GM23338 (cell line): ENCODE data around the gene MTOR. TPM values are rescaled to one million over a fixed set of nuclear protein-coding genes. Genes with fewer than 3 reads are reported as not detected.
A peak's percentile ranks its signal among the peaks of the same experiment; 100 is the strongest.

Experiments used
- ATAC-seq: fragments of 200-7000 bp; cut with Tn5 transposase; 3 replicates; pipeline ENCODE4 v1.9.1; 2020
- DNase-seq: peaks from one replicate; pipeline ENCODE4 v3.0.0-alpha.2; 2015; ENCODE audit warnings: low spot score
- H2AFZ ChIP-seq: fragments of 200-600 bp; sonication (generic); 2 replicates; pipeline ENCODE4 v1.8.0; 2016; ENCODE audit warnings: antibody characterized with exemption, mild to moderate bottlenecking, moderate library complexity
- H3F3A ChIP-seq: fragments of 200-600 bp; sonication (generic); replicated peaks from 2 replicates; pipeline ENCODE4 v1.8.0; 2017; ENCODE audit warnings: antibody characterized with exemption, mixed run types, low read depth
- H3K27ac ChIP-seq: fragments of 200-600 bp; sonication (generic); 2 replicates; pipeline ENCODE4 v1.6.1; 2016; ENCODE audit warnings: low read depth
- H3K27me3 ChIP-seq: fragments of 200-600 bp; sonication (generic); 2 replicates; pipeline ENCODE4 v1.8.0; 2016; ENCODE audit warnings: mild to moderate bottlenecking, mixed run types, moderate library complexity; ENCODE audit not compliant: insufficient read depth
- H3K36me3 ChIP-seq: fragments of 200-600 bp; sonication (generic); 2 replicates; pipeline ENCODE4 v1.8.0; 2016; ENCODE audit warnings: mild to moderate bottlenecking; ENCODE audit not compliant: insufficient read depth
- H3K4me1 ChIP-seq: fragments of 200-600 bp; sonication (generic); 2 replicates; pipeline ENCODE4 v1.8.0; 2016; ENCODE audit warnings: mild to moderate bottlenecking, moderate library complexity; ENCODE audit not compliant: insufficient read depth
- H3K4me2 ChIP-seq: fragments of 200-600 bp; sonication (generic); 2 replicates; pipeline ENCODE4 v1.7.1; 2017; ENCODE audit warnings: mixed run types
- H3K4me3 ChIP-seq: fragments of 200-600 bp; sonication (generic); 2 replicates; pipeline ENCODE4 v1.6.1; 2016; ENCODE audit warnings: mixed run types
- H3K79me2 ChIP-seq: fragments of 200-600 bp; sonication (generic); replicated peaks from 2 replicates; pipeline ENCODE4 v1.8.0; 2017; ENCODE audit warnings: mild to moderate bottlenecking; ENCODE audit not compliant: insufficient read depth
- H3K9me2 ChIP-seq: fragments of 200-600 bp; sonication (generic); 2 replicates; pipeline ENCODE4 v1.8.0; 2017; ENCODE audit not compliant: insufficient read depth
- H4K20me1 ChIP-seq: fragments of 200-600 bp; sonication (generic); replicated peaks from 2 replicates; pipeline ENCODE4 v1.8.0; 2017; ENCODE audit warnings: mild to moderate bottlenecking; ENCODE audit not compliant: insufficient read depth
- H3K27ac Mint-ChIP-seq: 2 replicates; pipeline ENCODE4 v1.8.0; 2020; ENCODE audit warnings: inconsistent platforms, mild to moderate bottlenecking, moderate library complexity, mixed read lengths
- H3K27me3 Mint-ChIP-seq: 3 replicates; pipeline ENCODE4 v1.8.0; 2022; ENCODE audit warnings: low read depth, mild to moderate bottlenecking, moderate library complexity, mixed read lengths, inconsistent platforms; ENCODE audit not compliant: insufficient read depth, poor library complexity
- H3K36me3 Mint-ChIP-seq: 3 replicates; pipeline ENCODE4 v1.8.0; 2021; ENCODE audit warnings: low read depth, mild to moderate bottlenecking, inconsistent platforms, moderate library complexity, mixed read lengths
- H3K4me1 Mint-ChIP-seq: 3 replicates; pipeline ENCODE4 v1.8.0; 2020; ENCODE audit warnings: mild to moderate bottlenecking, inconsistent platforms, mixed read lengths
- H3K4me3 Mint-ChIP-seq: 3 replicates; pipeline ENCODE4 v1.8.0; 2021; ENCODE audit warnings: moderate library complexity, mild to moderate bottlenecking, inconsistent platforms, mixed read lengths
- H3K9me3 Mint-ChIP-seq: 3 replicates; pipeline ENCODE4 v1.8.0; 2020; ENCODE audit warnings: moderate library complexity, mild to moderate bottlenecking, inconsistent platforms, mixed read lengths
- CREB1 ChIP-seq: fragments of 250-450 bp; sonication (Bioruptor Pico); IDR thresholded peaks from 2 replicates; pipeline ENCODE4 v1.5.0; 2020; ENCODE audit warnings: low read depth, mild to moderate bottlenecking, moderate library complexity
- EZH2 ChIP-seq: fragments of 200-600 bp; sonication (generic); IDR thresholded peaks from one replicate; pipeline ENCODE4 v1.8.0; 2017; ENCODE audit warnings: antibody characterized with exemption, mild to moderate bottlenecking, low read depth; ENCODE audit not compliant: unreplicated experiment
- EZH2phosphoT487 ChIP-seq: fragments of 200-600 bp; sonication (generic); IDR thresholded peaks from one replicate; pipeline ENCODE4 v1.8.1; 2018; ENCODE audit warnings: antibody characterized with exemption; ENCODE audit not compliant: unreplicated experiment
- JUNB ChIP-seq: IDR thresholded peaks from one replicate; pipeline ENCODE4 v1.6.1; 2016; ENCODE audit warnings: antibody characterized with exemption; ENCODE audit not compliant: unreplicated experiment
- NANOG ChIP-seq: IDR thresholded peaks from 2 replicates; pipeline ENCODE4 v1.6.1; 2016; ENCODE audit warnings: antibody characterized with exemption, borderline replicate concordance
- POLR2AphosphoS5 ChIP-seq: IDR thresholded peaks from 2 replicates; pipeline ENCODE4 v1.6.1; 2016; ENCODE audit warnings: antibody characterized with exemption, low read depth
- STAT1 ChIP-seq: IDR thresholded peaks from one replicate; pipeline ENCODE4 v1.6.1; 2016; ENCODE audit warnings: antibody characterized with exemption; ENCODE audit not compliant: unreplicated experiment
- ZNF114 ChIP-seq: fragments of 250-450 bp; sonication (Bioruptor Pico); IDR thresholded peaks from 2 replicates; pipeline ENCODE4 v1.5.0; 2020; ENCODE audit warnings: mild to moderate bottlenecking, moderate library complexity
- ZNF331 ChIP-seq: fragments of 250-450 bp; sonication (Bioruptor Pico); IDR thresholded peaks from 2 replicates; pipeline ENCODE4 v1.5.0; 2020; ENCODE audit warnings: low read depth, mild to moderate bottlenecking, moderate library complexity
- polyA plus RNA-seq: library from polyadenylated mRNA; unstranded; fragments of >200 nt; fragmentation: Nextera tagmentation; extraction: Ambion mirVana; gene quantifications from 2 replicates; pipeline ENCODE4 v1.2.1, GENCODE V29; 2016
- total RNA-seq: library from RNA; depleted of rRNA; stranded (reverse); fragments of >200 nt; shearing (Covaris generic); gene quantifications from 2 replicates; pipeline ENCODE4 v1.2.3, GENCODE V29; 2014
- TF ChIP-seq, protein P1 (sequence below), 2 experiments: fragments of 200-600 bp in 1 of 2; sonication (generic) in 1 of 2; conservative IDR thresholded peaks; 2 replicates each; pipeline versions ENCODE4 v1.5.1 to v1.6.1; 2016 to 2017; ENCODE audit warnings: antibody characterized with exemption in 2 of 2, low read depth in 2 of 2, mild to moderate bottlenecking in 2 of 2, moderate library complexity in 1 of 2
- TF ChIP-seq, protein P2 (sequence below): IDR thresholded peaks from one replicate; pipeline ENCODE4 v1.6.1; 2018; ENCODE audit warnings: antibody characterized with exemption; ENCODE audit not compliant: unreplicated experiment
- TF ChIP-seq, protein P3 (sequence below): IDR thresholded peaks from 2 replicates; pipeline ENCODE4 v1.6.1; 2016; ENCODE audit warnings: antibody characterized with exemption

The MTOR gene
- total and polyA plus RNA-seq, 2 experiments from 2014 or later = 22.8 to 98.0 TPM

DNA sequence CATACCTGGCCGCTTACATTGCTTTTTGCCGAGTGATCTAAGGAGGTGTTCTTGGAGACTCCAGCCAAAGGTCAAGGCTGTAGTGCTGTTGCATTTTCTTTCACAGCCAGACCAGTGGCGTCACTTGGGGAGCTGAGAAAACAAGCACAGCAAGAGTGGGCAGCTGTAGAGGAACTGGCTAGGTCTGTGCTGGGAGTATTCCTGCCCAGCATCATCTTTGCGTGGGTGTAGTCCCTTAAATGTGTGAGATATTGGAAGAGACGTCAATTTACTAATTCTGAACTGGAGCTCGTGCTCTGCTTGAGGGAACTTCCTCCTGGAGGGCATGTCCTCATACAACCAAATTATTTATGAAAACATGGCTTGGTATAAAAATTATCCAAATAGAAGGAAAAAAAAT is 20.8 kb upstream of the MTOR start:
- Mint-ChIP-seq H3K4me3 (no peak overlapping the region), H3K27ac (no peak overlapping the region), H3K9me3 (no peaks in the 10 kb centered on the region), H3K27me3 (peaks cover 3% of the 10 kb centered on the region), H3K36me3 (peaks cover 53% of the 10 kb centered on the region), H3K4me1 (peaks cover 47% of the 10 kb centered on the region)
- Histone ChIP-seq H3K79me2 (peaks cover 78% of the 10 kb centered on the region), H3K9me2 (no peaks in the 10 kb centered on the region), H3K27me3 (no peaks in the 10 kb centered on the region), H3K4me3 (no peak overlapping the region), H3K27ac (no peak overlapping the region), H3K4me2 (no peak overlapping the region), H3F3A (peaks cover 25% of the 10 kb centered on the region), H2AFZ (no peak overlapping the region), H4K20me1 (0 out of 2 replicates have a peak, but pooled peaks cover 12% of the 10 kb centered on the region), H3K4me1 (peaks cover 34% of the 10 kb centered on the region), H3K36me3 (0 out of 2 replicates have a peak, but pooled peaks cover 6% of the 10 kb centered on the region)
- no peak for DNase-seq
- ATAC-seq = no peak
- TF ChIP-seq CREB1 (CRISPR knock-in tag) = no peak
- TF ChIP-seq, protein P1, sequence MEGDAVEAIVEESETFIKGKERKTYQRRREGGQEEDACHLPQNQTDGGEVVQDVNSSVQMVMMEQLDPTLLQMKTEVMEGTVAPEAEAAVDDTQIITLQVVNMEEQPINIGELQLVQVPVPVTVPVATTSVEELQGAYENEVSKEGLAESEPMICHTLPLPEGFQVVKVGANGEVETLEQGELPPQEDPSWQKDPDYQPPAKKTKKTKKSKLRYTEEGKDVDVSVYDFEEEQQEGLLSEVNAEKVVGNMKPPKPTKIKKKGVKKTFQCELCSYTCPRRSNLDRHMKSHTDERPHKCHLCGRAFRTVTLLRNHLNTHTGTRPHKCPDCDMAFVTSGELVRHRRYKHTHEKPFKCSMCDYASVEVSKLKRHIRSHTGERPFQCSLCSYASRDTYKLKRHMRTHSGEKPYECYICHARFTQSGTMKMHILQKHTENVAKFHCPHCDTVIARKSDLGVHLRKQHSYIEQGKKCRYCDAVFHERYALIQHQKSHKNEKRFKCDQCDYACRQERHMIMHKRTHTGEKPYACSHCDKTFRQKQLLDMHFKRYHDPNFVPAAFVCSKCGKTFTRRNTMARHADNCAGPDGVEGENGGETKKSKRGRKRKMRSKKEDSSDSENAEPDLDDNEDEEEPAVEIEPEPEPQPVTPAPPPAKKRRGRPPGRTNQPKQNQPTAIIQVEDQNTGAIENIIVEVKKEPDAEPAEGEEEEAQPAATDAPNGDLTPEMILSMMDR (conservative IDR thresholded peaks at IDR 0.05; ENCODE audit: low read depth in 2 of 2) = no peak
- TF ChIP-seq POLR2AphosphoS5 = no peak
- TF ChIP-seq STAT1 = no peak
- TF ChIP-seq EZH2phosphoT487 = no peak
- TF ChIP-seq, protein P2, sequence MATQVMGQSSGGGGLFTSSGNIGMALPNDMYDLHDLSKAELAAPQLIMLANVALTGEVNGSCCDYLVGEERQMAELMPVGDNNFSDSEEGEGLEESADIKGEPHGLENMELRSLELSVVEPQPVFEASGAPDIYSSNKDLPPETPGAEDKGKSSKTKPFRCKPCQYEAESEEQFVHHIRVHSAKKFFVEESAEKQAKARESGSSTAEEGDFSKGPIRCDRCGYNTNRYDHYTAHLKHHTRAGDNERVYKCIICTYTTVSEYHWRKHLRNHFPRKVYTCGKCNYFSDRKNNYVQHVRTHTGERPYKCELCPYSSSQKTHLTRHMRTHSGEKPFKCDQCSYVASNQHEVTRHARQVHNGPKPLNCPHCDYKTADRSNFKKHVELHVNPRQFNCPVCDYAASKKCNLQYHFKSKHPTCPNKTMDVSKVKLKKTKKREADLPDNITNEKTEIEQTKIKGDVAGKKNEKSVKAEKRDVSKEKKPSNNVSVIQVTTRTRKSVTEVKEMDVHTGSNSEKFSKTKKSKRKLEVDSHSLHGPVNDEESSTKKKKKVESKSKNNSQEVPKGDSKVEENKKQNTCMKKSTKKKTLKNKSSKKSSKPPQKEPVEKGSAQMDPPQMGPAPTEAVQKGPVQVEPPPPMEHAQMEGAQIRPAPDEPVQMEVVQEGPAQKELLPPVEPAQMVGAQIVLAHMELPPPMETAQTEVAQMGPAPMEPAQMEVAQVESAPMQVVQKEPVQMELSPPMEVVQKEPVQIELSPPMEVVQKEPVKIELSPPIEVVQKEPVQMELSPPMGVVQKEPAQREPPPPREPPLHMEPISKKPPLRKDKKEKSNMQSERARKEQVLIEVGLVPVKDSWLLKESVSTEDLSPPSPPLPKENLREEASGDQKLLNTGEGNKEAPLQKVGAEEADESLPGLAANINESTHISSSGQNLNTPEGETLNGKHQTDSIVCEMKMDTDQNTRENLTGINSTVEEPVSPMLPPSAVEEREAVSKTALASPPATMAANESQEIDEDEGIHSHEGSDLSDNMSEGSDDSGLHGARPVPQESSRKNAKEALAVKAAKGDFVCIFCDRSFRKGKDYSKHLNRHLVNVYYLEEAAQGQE = no peak
- TF ChIP-seq EZH2 = no peak
- no peak for TF ChIP-seq ZNF114 (CRISPR knock-in tag)
- TF ChIP-seq NANOG = no peak

DNA sequence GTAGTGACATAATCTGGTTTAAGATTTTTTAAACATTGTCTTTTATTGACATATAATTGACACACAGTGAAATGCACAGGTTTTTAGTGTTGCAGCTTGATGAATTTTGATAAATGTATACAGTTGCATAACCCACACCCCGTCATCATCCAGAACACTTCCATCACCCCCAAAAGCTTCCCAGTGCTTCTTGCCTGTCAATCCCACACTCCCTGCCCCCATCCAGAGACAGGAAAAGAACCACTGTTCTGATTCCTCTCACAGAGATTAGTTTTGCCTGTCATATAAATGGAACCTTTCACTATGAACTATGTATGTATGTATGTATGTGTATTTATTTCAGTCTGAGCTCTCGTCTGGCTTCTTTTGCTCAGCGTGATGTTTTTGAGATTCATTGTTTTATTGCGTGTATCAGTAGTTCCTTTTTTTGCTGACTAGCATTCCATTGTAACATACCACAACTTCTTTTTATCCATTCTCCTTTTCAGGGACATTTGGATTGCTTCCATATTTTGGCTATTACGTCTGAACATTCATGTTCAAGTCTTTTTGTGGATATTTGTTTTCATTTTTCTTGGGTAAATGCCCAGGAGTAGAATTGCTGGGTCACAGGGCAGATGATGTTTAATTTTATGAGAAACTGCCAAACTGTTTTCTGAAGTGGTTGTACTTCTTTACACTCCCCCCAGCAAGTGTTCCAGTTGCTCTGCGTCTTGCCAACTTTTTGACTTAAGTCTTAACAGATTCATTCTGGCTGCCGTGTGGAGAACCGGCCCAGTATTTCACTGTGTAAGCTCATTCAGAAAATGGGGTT is 19.4 kb upstream of the MTOR start:
- peaks cover 11% of the 10 kb centered on the region; the same call in 1 of the 2 replicates for H3K36me3 ChIP-seq
- no peaks in the 10 kb centered on the region for H3K9me2 ChIP-seq
- H3K36me3 Mint-ChIP-seq = peaks cover 52% of the 10 kb centered on the region
- H3K4me3 ChIP-seq = no peak overlapping the region
- H4K20me1 ChIP-seq = 0 out of 2 replicates have a peak, but pooled peaks cover 15% of the 10 kb centered on the region
- peaks cover 39% of the 10 kb centered on the region for H3K4me1 Mint-ChIP-seq
- no peak overlapping the region for H3K4me2 ChIP-seq
- no peak overlapping the region for H3K4me3 Mint-ChIP-seq
- peaks cover 19% of the 10 kb centered on the region for H3F3A ChIP-seq
- no peak for DNase-seq
- H3K27ac Mint-ChIP-seq = no peak overlapping the region
- peak overlapping the region; percentile 57 for H3K27ac ChIP-seq
- H3K79me2 ChIP-seq = peaks cover 82% of the 10 kb centered on the region
- H3K27me3 ChIP-seq = no peaks in the 10 kb centered on the region
- no peak overlapping the region for H2AFZ ChIP-seq
- ATAC-seq = no peak
- H3K4me1 ChIP-seq = peaks cover 21% of the 10 kb centered on the region
- peaks cover 5% of the 10 kb centered on the region for H3K27me3 Mint-ChIP-seq
- H3K9me3 Mint-ChIP-seq = no peaks in the 10 kb centered on the region
- no peak for TF ChIP-seq NANOG
- no peak for TF ChIP-seq JUNB
- no peak for TF ChIP-seq STAT1
- TF ChIP-seq, protein P1 (conservative IDR thresholded peaks at IDR 0.05; ENCODE audit: low read depth in 2 of 2) = no peak
- no peak for TF ChIP-seq ZNF331
- no peak for TF ChIP-seq POLR2AphosphoS5
- TF ChIP-seq, protein P3, sequence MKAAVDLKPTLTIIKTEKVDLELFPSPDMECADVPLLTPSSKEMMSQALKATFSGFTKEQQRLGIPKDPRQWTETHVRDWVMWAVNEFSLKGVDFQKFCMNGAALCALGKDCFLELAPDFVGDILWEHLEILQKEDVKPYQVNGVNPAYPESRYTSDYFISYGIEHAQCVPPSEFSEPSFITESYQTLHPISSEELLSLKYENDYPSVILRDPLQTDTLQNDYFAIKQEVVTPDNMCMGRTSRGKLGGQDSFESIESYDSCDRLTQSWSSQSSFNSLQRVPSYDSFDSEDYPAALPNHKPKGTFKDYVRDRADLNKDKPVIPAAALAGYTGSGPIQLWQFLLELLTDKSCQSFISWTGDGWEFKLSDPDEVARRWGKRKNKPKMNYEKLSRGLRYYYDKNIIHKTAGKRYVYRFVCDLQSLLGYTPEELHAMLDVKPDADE = no peak
- no peak for TF ChIP-seq ZNF114 (CRISPR knock-in tag)
- TF ChIP-seq CREB1 (CRISPR knock-in tag) = no peak
